MM.1S (cell line): ENCODE data around the gene PTPRD.

Source experiments
- DNase-seq: peaks from one replicate; pipeline ENCODE4 v3.0.0-alpha.2; 2015
- H2AFZ ChIP-seq: fragments of 300-600 bp; sonication (generic); 2 replicates; pipeline ENCODE4 v1.6.0; 2016; ENCODE audit warnings: antibody characterized with exemption, low read length
- H3F3A ChIP-seq: fragments of 300-600 bp; sonication (generic); 2 replicates; pipeline ENCODE4 v1.6.1; 2016; ENCODE audit warnings: mild to moderate bottlenecking, antibody characterized with exemption, low read length, moderate library complexity, mixed read lengths; ENCODE audit not compliant: insufficient read depth
- H3K27ac ChIP-seq: fragments of 300-600 bp; sonication (generic); 2 replicates; pipeline ENCODE4 v1.5.1; 2016; ENCODE audit warnings: mild to moderate bottlenecking, low read length
- H3K27me3 ChIP-seq: fragments of 300-600 bp; sonication (generic); replicated peaks from 2 replicates; pipeline ENCODE4 v1.6.0; 2016; ENCODE audit warnings: low read length; ENCODE audit not compliant: insufficient read depth
- H3K36me3 ChIP-seq: fragments of 300-600 bp; sonication (generic); replicated peaks from 2 replicates; pipeline ENCODE4 v1.6.1; 2016; ENCODE audit warnings: mild to moderate bottlenecking, low read length, mixed read lengths; ENCODE audit not compliant: insufficient read depth
- H3K4me1 ChIP-seq: fragments of 300-600 bp; sonication (generic); 2 replicates; pipeline ENCODE4 v1.6.1; 2016; ENCODE audit warnings: low read length, mixed read lengths
- H3K4me2 ChIP-seq: fragments of 300-600 bp; sonication (generic); 2 replicates; pipeline ENCODE4 v1.6.0; 2016; ENCODE audit warnings: low read depth, low read length
- H3K4me3 ChIP-seq: fragments of 300-600 bp; sonication (generic); 2 replicates; pipeline ENCODE4 v1.5.1; 2016; ENCODE audit warnings: low read length, mixed read lengths
- H3K79me2 ChIP-seq: fragments of 300-600 bp; sonication (generic); 2 replicates; pipeline ENCODE4 v1.6.1; 2016; ENCODE audit warnings: mixed run types, low read length, mixed read lengths
- H3K9ac ChIP-seq: fragments of 300-600 bp; sonication (generic); 2 replicates; pipeline ENCODE4 v1.6.1; 2016; ENCODE audit warnings: low read length, mixed read lengths
- H3K9me2 ChIP-seq: fragments of 300-600 bp; sonication (generic); replicated peaks from 2 replicates; pipeline ENCODE4 v1.6.1; 2016; ENCODE audit warnings: mild to moderate bottlenecking, low read length, mixed read lengths; ENCODE audit not compliant: insufficient read depth
- H3K9me3 ChIP-seq: fragments of 300-600 bp; sonication (generic); replicated peaks from 2 replicates; pipeline ENCODE4 v1.6.1; 2016; ENCODE audit warnings: mild to moderate bottlenecking, low read length, mixed read lengths; ENCODE audit not compliant: insufficient read depth
- H4K20me1 ChIP-seq: fragments of 300-600 bp; sonication (generic); 2 replicates; pipeline ENCODE4 v1.6.1; 2016; ENCODE audit warnings: mild to moderate bottlenecking, low read length, moderate library complexity, mixed read lengths; ENCODE audit not compliant: insufficient read depth
- EZH2 ChIP-seq: fragments of 300-600 bp; sonication (generic); optimal IDR thresholded peaks from 2 replicates; pipeline ENCODE3; 2017; ENCODE audit warnings: low read depth, mild to moderate bottlenecking, antibody characterized with exemption, low read length, mixed read lengths
- EZH2phosphoT487 ChIP-seq: fragments of 300-600 bp; sonication (generic); IDR thresholded peaks from 2 replicates; pipeline ENCODE4 v1.6.1; 2018; ENCODE audit warnings: antibody characterized with exemption, low read length
- TF ChIP-seq, protein P1 (sequence below): fragments of 300-600 bp; sonication (generic); IDR thresholded peaks from 2 replicates; pipeline ENCODE4 v1.5.1; 2016; ENCODE audit warnings: antibody characterized with exemption, low read length, mixed read lengths

Gene PTPRD

GRCh38 chr9:8783941-8784340, 1828.9 kb downstream of the PTPRD start:
- Histone ChIP-seq H3K4me3 (no peak overlapping the region), H3K9me2 (no peaks in the 10 kb centered on the region), H3K79me2 (no peaks in the 10 kb centered on the region), H3F3A (no peaks in the 10 kb centered on the region), H3K36me3 (no peaks in the 10 kb centered on the region), H3K9ac (no peak overlapping the region), H3K27me3 (no peaks in the 10 kb centered on the region), H3K4me2 (no peak overlapping the region), H3K9me3 (no peaks in the 10 kb centered on the region), H3K4me1 (no peaks in the 10 kb centered on the region), H3K27ac (no peak overlapping the region), H4K20me1 (no peaks in the 10 kb centered on the region), H2AFZ (no peak overlapping the region)
- no peak for TF ChIP-seq EZH2
- TF ChIP-seq EZH2phosphoT487, result no peak
- TF ChIP-seq, protein P1, sequence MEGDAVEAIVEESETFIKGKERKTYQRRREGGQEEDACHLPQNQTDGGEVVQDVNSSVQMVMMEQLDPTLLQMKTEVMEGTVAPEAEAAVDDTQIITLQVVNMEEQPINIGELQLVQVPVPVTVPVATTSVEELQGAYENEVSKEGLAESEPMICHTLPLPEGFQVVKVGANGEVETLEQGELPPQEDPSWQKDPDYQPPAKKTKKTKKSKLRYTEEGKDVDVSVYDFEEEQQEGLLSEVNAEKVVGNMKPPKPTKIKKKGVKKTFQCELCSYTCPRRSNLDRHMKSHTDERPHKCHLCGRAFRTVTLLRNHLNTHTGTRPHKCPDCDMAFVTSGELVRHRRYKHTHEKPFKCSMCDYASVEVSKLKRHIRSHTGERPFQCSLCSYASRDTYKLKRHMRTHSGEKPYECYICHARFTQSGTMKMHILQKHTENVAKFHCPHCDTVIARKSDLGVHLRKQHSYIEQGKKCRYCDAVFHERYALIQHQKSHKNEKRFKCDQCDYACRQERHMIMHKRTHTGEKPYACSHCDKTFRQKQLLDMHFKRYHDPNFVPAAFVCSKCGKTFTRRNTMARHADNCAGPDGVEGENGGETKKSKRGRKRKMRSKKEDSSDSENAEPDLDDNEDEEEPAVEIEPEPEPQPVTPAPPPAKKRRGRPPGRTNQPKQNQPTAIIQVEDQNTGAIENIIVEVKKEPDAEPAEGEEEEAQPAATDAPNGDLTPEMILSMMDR, result no peak
- no peak for DNase-seq

GRCh38 chr9:8782237-8782636, 1830.6 kb downstream of the PTPRD start:
- no peak for TF ChIP-seq EZH2
- TF ChIP-seq EZH2phosphoT487, result no peak
- TF ChIP-seq, protein P1, result no peak
- Histone ChIP-seq H3K36me3 (no peaks in the 10 kb centered on the region), H3F3A (no peaks in the 10 kb centered on the region), H3K9me3 (no peaks in the 10 kb centered on the region), H3K79me2 (no peaks in the 10 kb centered on the region), H3K9ac (no peak overlapping the region), H3K4me2 (no peak overlapping the region), H3K4me1 (no peaks in the 10 kb centered on the region), H4K20me1 (no peaks in the 10 kb centered on the region), H2AFZ (no peak overlapping the region), H3K4me3 (no peak overlapping the region), H3K9me2 (no peaks in the 10 kb centered on the region), H3K27ac (no peak overlapping the region), H3K27me3 (no peaks in the 10 kb centered on the region)
- no peak for DNase-seq

DNA sequence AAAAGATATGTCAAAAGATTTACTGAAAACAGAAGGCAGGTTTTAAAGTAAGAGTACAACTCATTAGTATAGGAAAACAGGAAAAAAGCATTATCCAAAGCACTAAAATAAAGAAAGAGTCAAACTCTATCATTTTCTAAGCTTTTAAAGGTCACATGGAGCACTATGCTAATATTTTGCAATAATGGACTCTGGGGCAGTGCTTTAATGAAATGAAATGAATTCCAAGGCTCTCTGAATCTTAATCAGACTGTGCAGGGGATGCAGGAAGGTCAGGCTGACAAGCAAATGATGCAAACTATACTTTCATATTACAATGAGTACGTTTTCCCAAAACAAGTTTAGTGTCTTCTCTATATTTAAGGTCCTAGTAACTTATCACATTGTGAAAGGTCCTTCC, 1831.3 kb downstream of the PTPRD start:
- H4K20me1 ChIP-seq, result no peaks in the 10 kb centered on the region
- no peak overlapping the region for H2AFZ ChIP-seq
- no peaks in the 10 kb centered on the region for H3K9me2 ChIP-seq
- no peaks in the 10 kb centered on the region for H3K79me2 ChIP-seq
- no peak overlapping the region for H3K4me2 ChIP-seq
- no peak overlapping the region for H3K9ac ChIP-seq
- TF ChIP-seq EZH2 (no peak), EZH2phosphoT487 (no peak)
- TF ChIP-seq, protein P1, result no peak
- H3K4me1 ChIP-seq, result no peaks in the 10 kb centered on the region
- H3F3A ChIP-seq, result no peaks in the 10 kb centered on the region
- no peaks in the 10 kb centered on the region for H3K9me3 ChIP-seq
- DNase-seq, result no peak
- H3K36me3 ChIP-seq, result no peaks in the 10 kb centered on the region
- no peaks in the 10 kb centered on the region for H3K27me3 ChIP-seq
- H3K4me3 ChIP-seq, result no peak overlapping the region
- H3K27ac ChIP-seq, result no peak overlapping the region

DNA sequence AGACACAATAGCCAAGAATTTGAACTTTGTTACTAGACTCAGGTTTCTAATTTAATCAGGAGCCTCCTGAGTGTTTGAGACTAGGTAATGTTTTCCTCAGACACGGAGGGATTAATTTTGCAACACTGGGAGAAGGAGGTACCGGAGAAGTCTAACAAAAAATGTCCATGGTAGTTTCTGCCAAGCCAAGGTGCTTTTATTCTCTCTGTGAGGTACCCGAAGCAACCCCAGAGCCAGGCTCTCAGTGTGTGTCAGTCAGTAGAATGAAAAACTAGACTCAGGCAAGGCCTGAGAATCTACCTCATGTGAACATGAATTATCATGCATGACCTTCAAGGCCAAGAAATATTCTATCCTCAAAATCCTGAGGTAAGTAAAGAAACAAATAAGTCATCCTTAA, 1832.4 kb downstream of the PTPRD start:
- no peak overlapping the region for H3K4me3 ChIP-seq

More for the DNA sequence above, 1832.4 kb downstream of the PTPRD start:
- no peaks in the 10 kb centered on the region for H3K79me2 ChIP-seq
- no peak overlapping the region for H3K27ac ChIP-seq
- no peaks in the 10 kb centered on the region for H3K9me3 ChIP-seq
- TF ChIP-seq EZH2phosphoT487 (no peak), EZH2 (no peak)
- TF ChIP-seq, protein P1, result no peak
- no peaks in the 10 kb centered on the region for H4K20me1 ChIP-seq
- no peaks in the 10 kb centered on the region for H3F3A ChIP-seq
- H2AFZ ChIP-seq, result no peak overlapping the region
- no peaks in the 10 kb centered on the region for H3K36me3 ChIP-seq
- H3K4me2 ChIP-seq, result no peak overlapping the region
- H3K27me3 ChIP-seq, result no peaks in the 10 kb centered on the region
- no peaks in the 10 kb centered on the region for H3K9me2 ChIP-seq
- H3K4me1 ChIP-seq, result no peaks in the 10 kb centered on the region
- no peak overlapping the region for H3K9ac ChIP-seq
- DNase-seq, result no peak
